Activated CD4-positive, alpha-beta T cell treated with anti-CD3 and anti-CD28 coated beads, Interleukin-2, Interleukin-6, amounts not matched to agents 100 ng/mL and 50 ng/mL, durations not matched to agents 16 hours and 8 hours (primary cell): ENCODE measurements around the gene WDR38.
"Not testable (repeated sequence)": the region's sequence is repeated elsewhere in the genome, so short reads cannot be mapped to it uniquely, and the experiment has no call there.

Experiments
- DNase-seq: peaks from one replicate; pipeline ENCODE4 v3.0.0-alpha.2; 2020

Gene WDR38

GRCh38 chr9:124834591-124834990 lies 18.7 kb upstream of the WDR38 start:
- no peak for DNase-seq

- DNase-seq = no peak
Observed at GRCh38 chr9:124835026-124835557, 18.2 kb upstream of the WDR38 start.

- not testable (repeated sequence) for DNase-seq
Observed at GRCh38 chr9:124838132-124838531, 15.1 kb upstream of the WDR38 start.

- DNase-seq = not testable (repeated sequence)
Observed at GRCh38 chr9:124838567-124839275, 14.5 kb upstream of the WDR38 start.

GRCh38 chr9:124839612-124840299 lies 13.5 kb upstream of the WDR38 start:
- no peak for DNase-seq

GRCh38 chr9:124840300-124840833 lies 12.9 kb upstream of the WDR38 start:
- no peak for DNase-seq

- no peak for DNase-seq
Observed at GRCh38 chr9:124841075-124841821, 12.0 kb upstream of the WDR38 start.

GRCh38 chr9:124843456-124844034 lies 9.7 kb upstream of the WDR38 start:
- DNase-seq = no peak

- no peak for DNase-seq
Observed at GRCh38 chr9:124844291-124844690, 9.0 kb upstream of the WDR38 start.

GRCh38 chr9:124846467-124846866 lies 6.8 kb upstream of the WDR38 start:
- not testable (repeated sequence) for DNase-seq

- DNase-seq = no peak
Observed at GRCh38 chr9:124846969-124847368, 6.3 kb upstream of the WDR38 start.

- no peak for DNase-seq
Observed at GRCh38 chr9:124849801-124850200, 3.5 kb upstream of the WDR38 start.

GRCh38 chr9:124852121-124852828 lies 985 bp upstream of the WDR38 start:
- no peak for DNase-seq

- no peak for DNase-seq
Observed at GRCh38 chr9:124853605-124854143, 414 bp downstream of the WDR38 start.

GRCh38 chr9:124854161-124854560 lies 901 bp downstream of the WDR38 start:
- DNase-seq = no peak

GRCh38 chr9:124854822-124855221 lies 1.6 kb downstream of the WDR38 start:
- DNase-seq = no peak

- no peak for DNase-seq
Observed at GRCh38 chr9:124855566-124855943, 2.3 kb downstream of the WDR38 start.

- peak; percentile 47 for DNase-seq
Observed at GRCh38 chr9:124855944-124856765, 2.9 kb downstream of the WDR38 start.

GRCh38 chr9:124857533-124858162 lies 4.4 kb downstream of the WDR38 start:
- no peak for DNase-seq

GRCh38 chr9:124858330-124859046 lies 5.2 kb downstream of the WDR38 start:
- no peak for DNase-seq
